IMR-90 (cell line): ENCODE results near the gene DEFB110.

Source experiments
- CEBPB ChIP-seq: IDR thresholded peaks from 2 replicates; pipeline ENCODE4 v1.6.1; 2012; ENCODE audit warnings: low read depth, low read length, improper control_type of control experiment
- CHD1 ChIP-seq: IDR thresholded peaks from 2 replicates; pipeline ENCODE4 v1.6.1; 2012; ENCODE audit warnings: low read depth, low read length, improper control_type of control experiment
- CTCF ChIP-seq: conservative IDR thresholded peaks from 2 replicates; pipeline ENCODE4 v1.5.1; 2012; ENCODE audit warnings: mild to moderate bottlenecking, low read depth, low read length, improper control_type of control experiment
- ELK1 ChIP-seq: fragments of 150-350 bp; IDR thresholded peaks from 2 replicates; pipeline ENCODE4 v1.6.1; 2016; ENCODE audit warnings: low read depth, mild to moderate bottlenecking, low read length, moderate library complexity, borderline replicate concordance
- MAFK ChIP-seq: IDR thresholded peaks from 2 replicates; pipeline ENCODE4 v1.6.1; 2012; ENCODE audit warnings: low read depth, low read length, improper control_type of control experiment
- MAZ ChIP-seq: IDR thresholded peaks from 2 replicates; pipeline ENCODE4 v1.6.1; 2012; ENCODE audit warnings: low read depth, mild to moderate bottlenecking, low read length, improper control_type of control experiment, moderate library complexity, borderline replicate concordance
- NFE2L2 ChIP-seq: fragments of 150-350 bp; IDR thresholded peaks from 2 replicates; pipeline ENCODE4 v1.6.1; 2016; ENCODE audit warnings: low read depth, mild to moderate bottlenecking, low read length
- POLR2A ChIP-seq: IDR thresholded peaks from 2 replicates; pipeline ENCODE4 v1.6.1; 2012; ENCODE audit warnings: mild to moderate bottlenecking, low read depth, low read length
- RCOR1 ChIP-seq: IDR thresholded peaks from 2 replicates; pipeline ENCODE4 v1.6.1; 2012; ENCODE audit warnings: mild to moderate bottlenecking, low read length, improper control_type of control experiment; ENCODE audit not compliant: insufficient replicate concordance
- RFX5 ChIP-seq: IDR thresholded peaks from 2 replicates; pipeline ENCODE4 v1.8.0; 2012; ENCODE audit warnings: low read depth, mild to moderate bottlenecking, low read length, moderate library complexity
- USF2 ChIP-seq: fragments of 150-350 bp; IDR thresholded peaks from 2 replicates; pipeline ENCODE4 v1.6.1; 2017; ENCODE audit warnings: mild to moderate bottlenecking, antibody characterized with exemption, low read length, low read depth

- no peak for TF ChIP-seq POLR2A
- TF ChIP-seq CTCF = no peak
- TF ChIP-seq NFE2L2 = no peak
- TF ChIP-seq RCOR1 = no peak
- TF ChIP-seq ELK1 = no peak
- TF ChIP-seq CEBPB = no peak
- TF ChIP-seq MAFK = no peak
- no peak for TF ChIP-seq RFX5
- TF ChIP-seq MAZ = no peak
- TF ChIP-seq USF2 = no peak
- TF ChIP-seq CHD1 = no peak
Observed at GRCh38 chr6:50003139-50003538, 18.7 kb downstream of the DEFB110 start.
